Measurements from ENCODE around the gene SCAMP3.

- TF ChIP-seq CTCF (IDR thresholded peaks at IDR 0.05 in 2 of 3, conservative IDR thresholded peaks at IDR 0.05 in 1 of 3; ENCODE audit: control insufficient read depth in 2 of 3, extremely low read depth in 1 of 3, insufficient read depth in 1 of 3, low read depth in 3 of 3, low read length in 3 of 3) (no peak), EED (IDR thresholded peaks at IDR 0.05; ENCODE audit: low read depth) (no peak), MTA2 (IDR thresholded peaks at IDR 0.05; ENCODE audit: low read depth) (no peak), MAX (IDR thresholded peaks at IDR 0.05; ENCODE audit: low read depth, low read length) (no peak), RCOR1 (conservative IDR thresholded peaks at IDR 0.05; ENCODE audit: low read depth, low read length) (no peak), POLR2A (IDR thresholded peaks at IDR 0.05; ENCODE audit: low read depth, low read length) (no peak), RBBP5 (conservative IDR thresholded peaks at IDR 0.05) (no peak), NFIC (IDR thresholded peaks at IDR 0.05; ENCODE audit: low read depth, low read length) (no peak), SMC3 (IDR thresholded peaks at IDR 0.05; ENCODE audit: borderline replicate concordance, low read length) (no peak), CBX5 (IDR thresholded peaks at IDR 0.05; ENCODE audit: low read depth) (no peak), ELK1 (IDR thresholded peaks at IDR 0.05; ENCODE audit: low read depth, low read length) (no peak), ESRRA (IDR thresholded peaks at IDR 0.05; ENCODE audit: low read length) (no peak), EP300 (IDR thresholded peaks at IDR 0.05; ENCODE audit: borderline replicate concordance in 1 of 2, control insufficient read depth in 1 of 2, low read depth in 2 of 2, low read length in 2 of 2) (no peak)
Measured at GRCh38 chr1:155207806-155208540, 54.2 kb downstream of the SCAMP3 start, which contains the start of gene THBS3.

Measured in GM12878 (cell line).